Measurements from ENCODE around the gene WDR26. TPM values are rescaled to one million over a fixed set of nuclear protein-coding genes. Genes with fewer than 3 reads are reported as not detected.

The WDR26 gene
- total and polyA plus RNA-seq, 3 donors from 2014 or later, result 86.1 to 105 (median 104) TPM

DNA sequence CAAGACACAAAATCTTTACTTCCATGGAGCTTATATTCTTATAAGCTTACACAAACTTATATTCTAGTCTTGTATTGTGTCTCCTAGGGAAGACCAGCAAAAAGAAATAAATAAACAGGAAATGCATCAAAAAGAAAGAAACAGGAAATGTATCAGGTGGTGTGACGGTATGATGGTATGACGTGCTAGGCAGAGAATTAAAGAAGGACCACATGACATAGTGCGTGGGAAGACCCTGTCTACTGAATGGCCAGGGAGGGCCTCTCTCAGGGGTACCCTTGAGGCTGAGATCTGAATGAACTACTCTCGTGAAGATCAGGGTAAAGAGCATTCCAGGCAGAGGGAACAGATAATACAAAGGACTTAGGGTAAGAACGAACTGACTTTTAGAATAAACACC, 15.6 kb upstream of the WDR26 start:
- H3K27ac ChIP-seq, result no peak overlapping the region
- WGBS, 2 donors, result 84 to 87% methylated on average over 5 of the region's 5 CpGs
- no peaks in the 10 kb centered on the region for H3K9me3 ChIP-seq
- no peak for TF ChIP-seq POLR2A (IDR thresholded peaks at IDR 0.05)
- H3K4me3 ChIP-seq, result no peak overlapping the region
- H3K27me3 ChIP-seq, result no peaks in the 10 kb centered on the region
- DNase-seq, result no peak
- no peaks in the 10 kb centered on the region for H3K4me1 ChIP-seq
- H3K36me3 ChIP-seq (ENCODE audit: low read depth, missing control alignments), result no peaks in the 10 kb centered on the region
- intact Hi-C loops (cut with DNase I; ENCODE audit: low total_unique reads), result loop anchor here (10.0 kb wide), 1 partner anchor 265 kb away; the partner anchor contains the start of gene DEGS1

DNA sequence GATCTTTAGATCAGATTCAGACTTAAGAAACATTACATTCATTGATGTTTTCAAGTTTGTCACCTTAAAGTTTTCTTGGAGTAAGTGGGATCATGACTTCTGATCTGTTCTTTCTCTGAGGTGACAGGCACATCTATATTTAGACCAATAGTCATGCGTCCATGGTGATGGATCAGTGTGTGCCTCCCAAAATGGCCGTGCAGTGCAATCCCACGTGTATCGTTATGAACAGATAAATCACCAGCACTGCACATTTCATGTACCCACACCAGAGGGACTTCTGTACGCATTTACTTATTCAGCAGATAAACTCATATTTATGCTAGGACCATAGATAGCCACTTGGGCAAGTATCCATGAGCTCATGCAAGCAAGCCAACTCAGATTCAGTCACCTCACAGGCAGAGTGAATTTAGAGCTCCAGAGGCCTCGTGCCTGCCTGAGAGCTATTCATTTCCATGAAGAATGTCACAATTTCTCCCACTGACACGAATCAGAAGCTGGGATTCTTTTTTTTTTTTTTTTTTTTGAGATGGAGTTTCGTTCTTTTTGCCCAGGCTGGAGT, 13.9 kb upstream of the WDR26 start:
- no peaks in the 10 kb centered on the region for H3K9me3 ChIP-seq
- DNase-seq, result no peak
- no peak overlapping the region for H3K27ac ChIP-seq
- no peaks in the 10 kb centered on the region for H3K36me3 ChIP-seq (ENCODE audit: low read depth, missing control alignments)
- intact Hi-C loops (cut with DNase I; ENCODE audit: low total_unique reads), result no loop called here
- no peaks in the 10 kb centered on the region for H3K27me3 ChIP-seq
- no peaks in the 10 kb centered on the region for H3K4me1 ChIP-seq
- TF ChIP-seq POLR2A (IDR thresholded peaks at IDR 0.05), result no peak
- TF ChIP-seq, protein P1, sequence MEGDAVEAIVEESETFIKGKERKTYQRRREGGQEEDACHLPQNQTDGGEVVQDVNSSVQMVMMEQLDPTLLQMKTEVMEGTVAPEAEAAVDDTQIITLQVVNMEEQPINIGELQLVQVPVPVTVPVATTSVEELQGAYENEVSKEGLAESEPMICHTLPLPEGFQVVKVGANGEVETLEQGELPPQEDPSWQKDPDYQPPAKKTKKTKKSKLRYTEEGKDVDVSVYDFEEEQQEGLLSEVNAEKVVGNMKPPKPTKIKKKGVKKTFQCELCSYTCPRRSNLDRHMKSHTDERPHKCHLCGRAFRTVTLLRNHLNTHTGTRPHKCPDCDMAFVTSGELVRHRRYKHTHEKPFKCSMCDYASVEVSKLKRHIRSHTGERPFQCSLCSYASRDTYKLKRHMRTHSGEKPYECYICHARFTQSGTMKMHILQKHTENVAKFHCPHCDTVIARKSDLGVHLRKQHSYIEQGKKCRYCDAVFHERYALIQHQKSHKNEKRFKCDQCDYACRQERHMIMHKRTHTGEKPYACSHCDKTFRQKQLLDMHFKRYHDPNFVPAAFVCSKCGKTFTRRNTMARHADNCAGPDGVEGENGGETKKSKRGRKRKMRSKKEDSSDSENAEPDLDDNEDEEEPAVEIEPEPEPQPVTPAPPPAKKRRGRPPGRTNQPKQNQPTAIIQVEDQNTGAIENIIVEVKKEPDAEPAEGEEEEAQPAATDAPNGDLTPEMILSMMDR (IDR thresholded peaks at IDR 0.05), result no peak
- H3K4me3 ChIP-seq, result no peak overlapping the region
- 67 to 87% methylated on average over 8 of the region's 8 CpGs for WGBS, 2 donors

DNA sequence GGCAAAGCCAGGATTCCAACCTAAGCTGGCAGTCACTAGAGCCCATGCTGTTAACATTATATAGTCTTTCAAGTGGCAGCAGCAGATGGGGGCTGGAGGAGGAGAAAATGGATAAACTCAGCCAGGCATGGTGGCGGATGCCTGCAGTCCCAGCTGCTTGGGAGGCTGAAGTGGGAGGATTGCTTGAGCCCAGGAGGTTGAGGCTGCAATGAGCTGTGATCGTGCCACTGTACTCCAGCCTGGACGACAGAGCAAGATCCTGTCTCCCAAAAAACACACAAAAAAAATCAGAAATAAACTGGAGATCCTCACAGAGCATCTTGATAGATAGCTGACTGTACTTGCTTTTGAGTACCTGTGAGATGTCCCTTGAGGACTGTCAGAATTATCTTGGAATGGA, 13.4 kb upstream of the WDR26 start:
- DNase-seq, result no peak
- intact Hi-C loops (cut with DNase I; ENCODE audit: low total_unique reads), result no loop called here
- Histone ChIP-seq H3K4me3 (no peak overlapping the region), H3K27ac (no peak overlapping the region), H3K36me3 (ENCODE audit: low read depth, missing control alignments) (no peaks in the 10 kb centered on the region), H3K9me3 (no peaks in the 10 kb centered on the region), H3K4me1 (no peaks in the 10 kb centered on the region), H3K27me3 (no peaks in the 10 kb centered on the region)
- no peak for TF ChIP-seq POLR2A (IDR thresholded peaks at IDR 0.05)
- TF ChIP-seq, protein P1 (IDR thresholded peaks at IDR 0.05), result no peak
- 90 to 92% methylated on average over 3 of the region's 3 CpGs for WGBS, 2 donors

DNA sequence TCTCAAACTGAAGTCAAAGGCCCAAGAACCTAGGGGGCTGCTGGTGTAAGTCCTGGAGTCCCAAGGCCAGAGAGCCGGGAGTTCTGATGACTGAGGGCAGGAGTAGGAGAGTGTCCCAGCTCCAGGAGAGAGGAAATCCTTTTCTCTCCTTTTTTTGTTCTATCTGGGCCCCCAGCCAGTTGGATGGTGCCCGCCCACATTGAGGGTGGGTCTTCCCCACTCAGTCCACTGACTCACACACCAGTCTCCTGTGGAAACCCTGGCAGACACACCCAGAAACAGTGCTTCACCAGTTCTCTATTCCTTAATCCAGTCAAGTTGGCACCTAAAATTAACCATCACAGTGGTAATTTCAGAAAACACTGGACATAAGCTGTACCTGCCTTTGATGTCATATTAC, 12.7 kb upstream of the WDR26 start:
- no peaks in the 10 kb centered on the region for H3K9me3 ChIP-seq
- intact Hi-C loops (cut with DNase I; ENCODE audit: low total_unique reads), result no loop called here
- H3K4me1 ChIP-seq, result no peaks in the 10 kb centered on the region
- no peak overlapping the region for H3K4me3 ChIP-seq
- no peaks in the 10 kb centered on the region for H3K36me3 ChIP-seq (ENCODE audit: low read depth, missing control alignments)
- 74 to 75% methylated on average over 2 of the region's 2 CpGs for WGBS, 2 donors
- TF ChIP-seq POLR2A (IDR thresholded peaks at IDR 0.05), result no peak
- TF ChIP-seq, protein P1 (IDR thresholded peaks at IDR 0.05), result no peak
- no peaks in the 10 kb centered on the region for H3K27me3 ChIP-seq
- no peak for DNase-seq
- H3K27ac ChIP-seq, result no peak overlapping the region

DNA sequence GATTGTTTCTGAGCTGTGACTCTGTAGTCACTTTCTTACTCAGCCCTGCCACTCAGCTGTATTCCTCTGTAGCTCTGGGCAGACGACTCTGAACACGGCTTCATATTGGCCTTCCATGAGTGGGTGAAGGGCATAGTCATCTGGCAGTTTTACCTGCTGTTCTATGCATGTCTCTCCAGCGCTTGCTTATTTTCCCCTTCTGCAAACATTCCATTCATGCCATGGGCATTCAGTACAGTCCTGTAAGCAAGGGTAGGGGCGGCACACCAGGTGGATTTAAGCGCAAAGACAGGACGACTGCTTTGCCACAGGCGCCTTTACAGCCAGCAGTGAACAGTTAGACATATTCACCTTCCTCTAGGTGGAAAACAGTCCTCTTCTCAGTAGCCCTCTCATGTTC, 4.4 kb upstream of the WDR26 start:
- no peak for DNase-seq
- 83 to 84% methylated on average over 7 of the region's 7 CpGs for WGBS, 2 donors
- no peak overlapping the region for H3K4me3 ChIP-seq
- H3K4me1 ChIP-seq, result peaks cover 8% of the 10 kb centered on the region
- TF ChIP-seq POLR2A (IDR thresholded peaks at IDR 0.05), result no peak
- TF ChIP-seq, protein P1 (IDR thresholded peaks at IDR 0.05), result no peak
- H3K9me3 ChIP-seq, result no peaks in the 10 kb centered on the region
- intact Hi-C loops (cut with DNase I; ENCODE audit: low total_unique reads), result no loop called here
- H3K27me3 ChIP-seq, result no peaks in the 10 kb centered on the region
- H3K36me3 ChIP-seq (ENCODE audit: low read depth, missing control alignments), result no peaks in the 10 kb centered on the region
- H3K27ac ChIP-seq, result no peak overlapping the region

Measured in testis (tissue), 3 donors.